A549 (cell line): ENCODE data around the gene ADCY2. TPM values are rescaled to one million over a fixed set of nuclear protein-coding genes. Genes with fewer than 3 reads are reported as not detected.

Experiments
- ATAC-seq, 2 experiments: fragments of 200-7000 bp in 1 of 2; fragments of >200 bp in 1 of 2; cut with Nextera tagmentation in 1 of 2; cut with Tn5 transposase in 1 of 2; 3 replicates each; pipeline versions ENCODE4 v1.8.0 to v1.9.1; 2018 to 2020; ENCODE audit warnings: mild to moderate bottlenecking in 1 of 2, moderate library complexity in 1 of 2
- CTCF ChIA-PET: fragments of 300-600 bp; sonication (Branson Sonifier 250); formaldehyde crosslinking; extraction: SDS; loops from one replicate; lab custom pipeline; 2021; ENCODE audit warnings: antibody characterized with exemption, inconsistent platforms; lab: Yijun Ruan, JAX
- POLR2A ChIA-PET: fragments of 350-600 bp; formaldehyde crosslinking; extraction: SDS; loops from one replicate; lab custom pipeline; 2021; ENCODE audit warnings: antibody characterized with exemption, inconsistent platforms; lab: Yijun Ruan, JAX
- DNase-seq, 2 experiments: peaks; one replicate each; pipeline versions ENCODE4 v3.0.0 to v3.0.0-alpha.2; 2011 to 2016; ENCODE audit warnings: low read depth in 1 of 2, low spot score in 1 of 2
- FAIRE-seq: peaks from 2 replicates; lab custom pipeline; 2011; peaks lifted over from hg19 to GRCh38; lab: Jason Lieb, UNC
- H3K27ac ChIP-seq, 2 experiments: fragments of >200 bp; sonication (Bioruptor Twin); formaldehyde crosslinking; 3 replicates each; pipeline ENCODE4 v1.5.1; 2016 to 2017
- H3K4me1 ChIP-seq: fragments of >200 bp; sonication (Bioruptor Twin); formaldehyde crosslinking; 3 replicates; pipeline ENCODE4 v1.6.1; 2016
- H3K4me2 ChIP-seq: fragments of >200 bp; sonication (Bioruptor Twin); formaldehyde crosslinking; 3 replicates; pipeline ENCODE4 v1.6.1; 2016
- H3K4me3 ChIP-seq: fragments of >200 bp; sonication (Bioruptor Twin); formaldehyde crosslinking; 3 replicates; pipeline ENCODE4 v1.5.1; 2016
- H3K9me3 ChIP-seq: fragments of >200 bp; sonication (Bioruptor Twin); formaldehyde crosslinking; 3 replicates; pipeline ENCODE4 v1.6.1; 2016
- BHLHE40 ChIP-seq: IDR thresholded peaks from 2 replicates; pipeline ENCODE4 v1.6.1; 2012; ENCODE audit warnings: low read depth, low read length, inconsistent platforms
- CEBPB ChIP-seq, 2 experiments: fragments of >200 bp in 1 of 2; sonication (Bioruptor Twin) in 1 of 2; formaldehyde crosslinking in 1 of 2; IDR thresholded peaks; 2 replicates each; pipeline ENCODE4 v1.6.1; 2012 to 2016
- CHD2 ChIP-seq: fragments of 150-350 bp; IDR thresholded peaks from 2 replicates; pipeline ENCODE4 v1.6.1; 2014; ENCODE audit warnings: low read length; ENCODE audit not compliant: partially characterized antibody
- EHF ChIP-seq: fragments of 250-450 bp; sonication (Bioruptor Pico); IDR thresholded peaks from 2 replicates; pipeline ENCODE4 v1.5.0; 2020; ENCODE audit warnings: mild to moderate bottlenecking
- EHMT2 ChIP-seq: fragments of 200-600 bp; sonication (generic); IDR thresholded peaks from 2 replicates; pipeline ENCODE4 v1.6.1; 2016; ENCODE audit warnings: antibody characterized with exemption, low read depth, mild to moderate bottlenecking, moderate library complexity
- FOSL2 ChIP-seq, 2 experiments: fragments of 450-650 bp in 1 of 2; fragments of >200 bp in 1 of 2; sonication (Bioruptor Twin) in 1 of 2; formaldehyde crosslinking; IDR thresholded peaks; 2 replicates each; pipeline versions ENCODE4 v1.5.0 to v1.6.1; 2016 to 2020; ENCODE audit warnings: mild to moderate bottlenecking in 1 of 2, moderate library complexity in 1 of 2
- FOXS1 ChIP-seq: fragments of 250-450 bp; sonication (Bioruptor Pico); IDR thresholded peaks from 2 replicates; pipeline ENCODE4 v1.5.0; 2020; ENCODE audit warnings: mild to moderate bottlenecking, moderate library complexity
- HOXA7 ChIP-seq: fragments of 250-450 bp; sonication (Bioruptor Pico); IDR thresholded peaks from 2 replicates; pipeline ENCODE4 v1.5.0; 2020; ENCODE audit warnings: mild to moderate bottlenecking, moderate library complexity
- HOXB5 ChIP-seq: fragments of 250-450 bp; sonication (Bioruptor Pico); IDR thresholded peaks from 2 replicates; pipeline ENCODE4 v1.5.0; 2020; ENCODE audit warnings: mild to moderate bottlenecking, moderate library complexity
- JUN ChIP-seq, 2 experiments: fragments of >200 bp; sonication (Bioruptor Twin); formaldehyde crosslinking; IDR thresholded peaks; 2 replicates in 1 of 2; 3 replicates in 1 of 2; pipeline ENCODE4 v1.6.1; 2016 to 2017
- JUNB ChIP-seq: fragments of >200 bp; sonication (Bioruptor Twin); formaldehyde crosslinking; IDR thresholded peaks from 2 replicates; pipeline ENCODE4 v1.6.1; 2016
- KDM5A ChIP-seq: fragments of 200-600 bp; sonication (generic); IDR thresholded peaks from 2 replicates; pipeline ENCODE4 v1.6.1; 2016; ENCODE audit warnings: antibody characterized with exemption, mild to moderate bottlenecking
- NFE2L2 ChIP-seq: fragments of 150-350 bp; conservative IDR thresholded peaks from 2 replicates; pipeline ENCODE4 v1.6.1; 2014; ENCODE audit warnings: low read length
- POLR2A ChIP-seq: IDR thresholded peaks from 2 replicates; pipeline ENCODE4 v1.6.1; 2012; ENCODE audit warnings: mild to moderate bottlenecking, low read length
- RAD21 ChIP-seq, 2 experiments: fragments of >200 bp in 1 of 2; sonication (Bioruptor Twin) in 1 of 2; formaldehyde crosslinking in 1 of 2; IDR thresholded peaks in 1 of 2; conservative IDR thresholded peaks in 1 of 2; 2 replicates in 1 of 2; 3 replicates in 1 of 2; pipeline ENCODE4 v1.6.1; 2012 to 2018; ENCODE audit warnings: inconsistent platforms in 1 of 2
- RARB ChIP-seq: fragments of 250-450 bp; sonication (Bioruptor Pico); IDR thresholded peaks from 2 replicates; pipeline ENCODE4 v1.8.0; 2021; ENCODE audit warnings: mild to moderate bottlenecking, moderate library complexity
- TFCP2L1 ChIP-seq: fragments of 250-450 bp; sonication (Bioruptor Pico); IDR thresholded peaks from 2 replicates; pipeline ENCODE4 v1.5.0; 2021; ENCODE audit warnings: mild to moderate bottlenecking
- ZC3H11A ChIP-seq: fragments of 450-650 bp; IDR thresholded peaks from 2 replicates; pipeline ENCODE4 v1.6.1; 2014; ENCODE audit warnings: antibody characterized with exemption, mild to moderate bottlenecking
- ZFP36 ChIP-seq: fragments of 450-650 bp; IDR thresholded peaks from 2 replicates; pipeline ENCODE4 v1.6.1; 2014; ENCODE audit warnings: borderline replicate concordance; ENCODE audit not compliant: partially characterized antibody
- ZSCAN20 ChIP-seq: fragments of 250-450 bp; sonication (Bioruptor Pico); IDR thresholded peaks from 2 replicates; pipeline ENCODE4 v1.8.0; 2022; ENCODE audit warnings: mild to moderate bottlenecking, moderate library complexity
- WGBS: methylation state at CpG from one replicate; pipeline ENCODE4 v1.1.6; 2017; ENCODE audit errors: missing lambda C conversion rate; 5-methylcytosine and 5-hydroxymethylcytosine counted together
- polyA plus RNA-seq, 4 experiments: library from polyadenylated mRNA; depleted of rRNA in 3 of 4; stranded (reverse); fragments of >200 nt; fragmentation: RNase III in 1 of 4; extraction: RNeasy Plus Mini Kit Qiagen cat#74134 plus additional on column Dnase treatment in 1 of 4; gene quantifications; 2 replicates in 3 of 4; 3 replicates in 1 of 4; pipeline ENCODE4 v1.2.3, GENCODE V29; 2011 to 2017
- TF ChIP-seq, protein P1 (sequence below): fragments of 250-450 bp; sonication (Bioruptor Pico); IDR thresholded peaks from 2 replicates; pipeline ENCODE4 v1.5.0; 2021; ENCODE audit warnings: mild to moderate bottlenecking, moderate library complexity, borderline replicate concordance
- TF ChIP-seq, protein P2 (sequence below): fragments of 200-600 bp; sonication (generic); IDR thresholded peaks from 2 replicates; pipeline ENCODE4 v1.6.1; 2016; ENCODE audit warnings: antibody characterized with exemption, mild to moderate bottlenecking, moderate library complexity
- TF ChIP-seq, protein P3 (sequence below): fragments of 150-350 bp; IDR thresholded peaks from 2 replicates; pipeline ENCODE4 v1.6.1; 2014; ENCODE audit warnings: low read depth, mild to moderate bottlenecking, low read length
- TF ChIP-seq, protein P4 (sequence below): fragments of 450-650 bp; IDR thresholded peaks from 2 replicates; pipeline ENCODE4 v1.6.1; 2014; ENCODE audit warnings: antibody characterized with exemption
- TF ChIP-seq, protein P5 (sequence below): IDR thresholded peaks from 2 replicates; pipeline ENCODE4 v1.6.1; 2012

ADCY2 gene
- polyA plus RNA-seq, 2 of the 4 experiments (the other 2 are of a cell fraction), result not detected

DNA sequence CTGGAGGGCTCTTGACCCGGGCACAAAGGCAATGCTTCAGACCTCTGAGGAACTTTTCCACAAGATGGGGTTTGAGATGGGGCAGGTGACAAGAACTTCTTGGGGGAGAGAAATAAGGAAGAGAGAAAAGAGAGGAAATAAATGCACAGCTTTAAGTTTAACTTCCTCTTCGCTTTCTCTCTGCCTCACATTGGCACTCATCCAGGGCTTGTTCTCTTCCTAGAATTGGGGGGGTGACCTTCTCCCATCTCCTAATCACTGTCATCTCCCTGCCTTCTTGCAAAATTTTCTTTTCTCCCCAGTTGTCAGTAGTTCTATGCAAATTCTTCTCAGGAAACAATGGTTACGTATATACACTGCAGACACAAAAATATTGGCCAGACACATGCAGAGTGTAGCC is 19.1 kb upstream of the ADCY2 start:
- H3K4me3 ChIP-seq, result no peak overlapping the region
- H3K9me3 ChIP-seq, result no peaks in the 10 kb centered on the region
- H3K4me2 ChIP-seq, result no peak overlapping the region
- TF ChIP-seq RARB, result no peak
- no peak for TF ChIP-seq ZC3H11A
- TF ChIP-seq, protein P1, sequence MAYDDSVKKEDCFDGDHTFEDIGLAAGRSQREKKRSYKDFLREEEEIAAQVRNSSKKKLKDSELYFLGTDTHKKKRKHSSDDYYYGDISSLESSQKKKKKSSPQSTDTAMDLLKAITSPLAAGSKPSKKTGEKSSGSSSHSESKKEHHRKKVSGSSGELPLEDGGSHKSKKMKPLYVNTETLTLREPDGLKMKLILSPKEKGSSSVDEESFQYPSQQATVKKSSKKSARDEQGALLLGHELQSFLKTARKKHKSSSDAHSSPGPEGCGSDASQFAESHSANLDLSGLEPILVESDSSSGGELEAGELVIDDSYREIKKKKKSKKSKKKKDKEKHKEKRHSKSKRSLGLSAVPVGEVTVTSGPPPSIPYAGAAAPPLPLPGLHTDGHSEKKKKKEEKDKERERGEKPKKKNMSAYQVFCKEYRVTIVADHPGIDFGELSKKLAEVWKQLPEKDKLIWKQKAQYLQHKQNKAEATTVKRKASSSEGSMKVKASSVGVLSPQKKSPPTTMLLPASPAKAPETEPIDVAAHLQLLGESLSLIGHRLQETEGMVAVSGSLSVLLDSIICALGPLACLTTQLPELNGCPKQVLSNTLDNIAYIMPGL (CRISPR knock-in tag), result no peak
- no peak for TF ChIP-seq BHLHE40
- no peak for TF ChIP-seq RAD21 (conservative IDR thresholded peaks at IDR 0.05 in 1 of 2, IDR thresholded peaks at IDR 0.05 in 1 of 2)
- no peak for TF ChIP-seq ZFP36
- TF ChIP-seq HOXB5, result no peak
- TF ChIP-seq, protein P2, sequence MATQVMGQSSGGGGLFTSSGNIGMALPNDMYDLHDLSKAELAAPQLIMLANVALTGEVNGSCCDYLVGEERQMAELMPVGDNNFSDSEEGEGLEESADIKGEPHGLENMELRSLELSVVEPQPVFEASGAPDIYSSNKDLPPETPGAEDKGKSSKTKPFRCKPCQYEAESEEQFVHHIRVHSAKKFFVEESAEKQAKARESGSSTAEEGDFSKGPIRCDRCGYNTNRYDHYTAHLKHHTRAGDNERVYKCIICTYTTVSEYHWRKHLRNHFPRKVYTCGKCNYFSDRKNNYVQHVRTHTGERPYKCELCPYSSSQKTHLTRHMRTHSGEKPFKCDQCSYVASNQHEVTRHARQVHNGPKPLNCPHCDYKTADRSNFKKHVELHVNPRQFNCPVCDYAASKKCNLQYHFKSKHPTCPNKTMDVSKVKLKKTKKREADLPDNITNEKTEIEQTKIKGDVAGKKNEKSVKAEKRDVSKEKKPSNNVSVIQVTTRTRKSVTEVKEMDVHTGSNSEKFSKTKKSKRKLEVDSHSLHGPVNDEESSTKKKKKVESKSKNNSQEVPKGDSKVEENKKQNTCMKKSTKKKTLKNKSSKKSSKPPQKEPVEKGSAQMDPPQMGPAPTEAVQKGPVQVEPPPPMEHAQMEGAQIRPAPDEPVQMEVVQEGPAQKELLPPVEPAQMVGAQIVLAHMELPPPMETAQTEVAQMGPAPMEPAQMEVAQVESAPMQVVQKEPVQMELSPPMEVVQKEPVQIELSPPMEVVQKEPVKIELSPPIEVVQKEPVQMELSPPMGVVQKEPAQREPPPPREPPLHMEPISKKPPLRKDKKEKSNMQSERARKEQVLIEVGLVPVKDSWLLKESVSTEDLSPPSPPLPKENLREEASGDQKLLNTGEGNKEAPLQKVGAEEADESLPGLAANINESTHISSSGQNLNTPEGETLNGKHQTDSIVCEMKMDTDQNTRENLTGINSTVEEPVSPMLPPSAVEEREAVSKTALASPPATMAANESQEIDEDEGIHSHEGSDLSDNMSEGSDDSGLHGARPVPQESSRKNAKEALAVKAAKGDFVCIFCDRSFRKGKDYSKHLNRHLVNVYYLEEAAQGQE, result no peak
- TF ChIP-seq KDM5A, result no peak
- no peak for TF ChIP-seq JUN (IDR thresholded peaks at IDR 0.05)
- TF ChIP-seq, protein P3, sequence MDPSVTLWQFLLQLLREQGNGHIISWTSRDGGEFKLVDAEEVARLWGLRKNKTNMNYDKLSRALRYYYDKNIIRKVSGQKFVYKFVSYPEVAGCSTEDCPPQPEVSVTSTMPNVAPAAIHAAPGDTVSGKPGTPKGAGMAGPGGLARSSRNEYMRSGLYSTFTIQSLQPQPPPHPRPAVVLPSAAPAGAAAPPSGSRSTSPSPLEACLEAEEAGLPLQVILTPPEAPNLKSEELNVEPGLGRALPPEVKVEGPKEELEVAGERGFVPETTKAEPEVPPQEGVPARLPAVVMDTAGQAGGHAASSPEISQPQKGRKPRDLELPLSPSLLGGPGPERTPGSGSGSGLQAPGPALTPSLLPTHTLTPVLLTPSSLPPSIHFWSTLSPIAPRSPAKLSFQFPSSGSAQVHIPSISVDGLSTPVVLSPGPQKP, result no peak
- no peak for TF ChIP-seq NFE2L2
- TF ChIP-seq CHD2, result no peak
- TF ChIP-seq, protein P4, sequence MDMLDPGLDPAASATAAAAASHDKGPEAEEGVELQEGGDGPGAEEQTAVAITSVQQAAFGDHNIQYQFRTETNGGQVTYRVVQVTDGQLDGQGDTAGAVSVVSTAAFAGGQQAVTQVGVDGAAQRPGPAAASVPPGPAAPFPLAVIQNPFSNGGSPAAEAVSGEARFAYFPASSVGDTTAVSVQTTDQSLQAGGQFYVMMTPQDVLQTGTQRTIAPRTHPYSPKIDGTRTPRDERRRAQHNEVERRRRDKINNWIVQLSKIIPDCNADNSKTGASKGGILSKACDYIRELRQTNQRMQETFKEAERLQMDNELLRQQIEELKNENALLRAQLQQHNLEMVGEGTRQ, result no peak
- no peak for TF ChIP-seq FOSL2 (IDR thresholded peaks at IDR 0.05)
- no peak for TF ChIP-seq FOSL2 (CRISPR knock-in tag; IDR thresholded peaks at IDR 0.05)
- TF ChIP-seq POLR2A, result no peak
- no peak for TF ChIP-seq TFCP2L1 (CRISPR knock-in tag)
- no peak for TF ChIP-seq CEBPB (IDR thresholded peaks at IDR 0.05)
- TF ChIP-seq JUNB, result no peak
- TF ChIP-seq, all 56 proteins: peak for 0
- DNase-seq (no peak), FAIRE-seq (no peak), ATAC-seq (no peak)
- POLR2A ChIA-PET, result no interaction called here
- Histone ChIP-seq H3K4me1 (no peaks in the 10 kb centered on the region), H3K27ac (no peak overlapping the region)
- CTCF ChIA-PET, result interaction anchor here (1.1 kb wide), 1 partner anchor 15 kb away, joined by 5 read pairs; no protein-coding TSS in a partner anchor
- WGBS, result 4% methylated on average over 3 of the region's 3 CpGs

DNA sequence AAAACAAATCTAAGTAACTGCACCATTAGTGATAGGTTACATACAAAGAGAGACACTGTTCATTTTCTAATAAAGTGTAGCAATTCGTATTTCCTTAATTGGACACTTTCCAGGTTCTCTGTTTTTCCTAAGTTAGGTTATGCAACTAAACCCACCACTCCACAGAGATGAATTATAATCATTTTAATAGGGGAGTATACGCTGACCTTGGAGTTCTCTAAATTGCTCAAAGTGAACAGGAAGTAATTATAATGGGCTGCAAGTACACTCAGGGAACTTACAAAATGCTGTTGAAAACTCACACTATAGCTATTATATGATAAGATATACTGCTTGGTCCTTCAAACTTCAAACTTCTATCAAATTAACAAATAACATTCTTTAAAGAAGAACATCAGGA is 18.2 kb upstream of the ADCY2 start:
- Histone ChIP-seq H3K27ac (no peak overlapping the region), H3K4me3 (no peak overlapping the region), H3K9me3 (no peaks in the 10 kb centered on the region), H3K4me1 (no peaks in the 10 kb centered on the region)
- DNase-seq (no peak), ATAC-seq (no peak)
- CTCF ChIA-PET, result no interaction called here
- WGBS, result 7% methylated on average over 2 of the region's 2 CpGs
- no peak for TF ChIP-seq EHMT2
- TF ChIP-seq ZSCAN20, result no peak
- TF ChIP-seq, protein P5, sequence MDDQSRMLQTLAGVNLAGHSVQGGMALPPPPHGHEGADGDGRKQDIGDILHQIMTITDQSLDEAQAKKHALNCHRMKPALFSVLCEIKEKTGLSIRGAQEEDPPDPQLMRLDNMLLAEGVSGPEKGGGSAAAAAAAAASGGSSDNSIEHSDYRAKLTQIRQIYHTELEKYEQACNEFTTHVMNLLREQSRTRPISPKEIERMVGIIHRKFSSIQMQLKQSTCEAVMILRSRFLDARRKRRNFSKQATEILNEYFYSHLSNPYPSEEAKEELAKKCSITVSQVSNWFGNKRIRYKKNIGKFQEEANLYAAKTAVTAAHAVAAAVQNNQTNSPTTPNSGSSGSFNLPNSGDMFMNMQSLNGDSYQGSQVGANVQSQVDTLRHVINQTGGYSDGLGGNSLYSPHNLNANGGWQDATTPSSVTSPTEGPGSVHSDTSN, result no peak
- TF ChIP-seq ZFP36, result no peak
- TF ChIP-seq HOXA7 (CRISPR knock-in tag), result no peak
- no peak for TF ChIP-seq FOXS1 (CRISPR knock-in tag)
- TF ChIP-seq EHF (CRISPR knock-in tag), result no peak
- no peak for TF ChIP-seq BHLHE40
- TF ChIP-seq, all 56 proteins: peak for 0
- no peak overlapping the region for H3K4me2 ChIP-seq
- FAIRE-seq, result no peak
- POLR2A ChIA-PET, result no interaction called here
